Measurements from ENCODE around the gene MUCL3. TPM values are rescaled to one million over a fixed set of nuclear protein-coding genes. Genes with fewer than 3 reads are reported as not detected.

Gene MUCL3
- total RNA-seq (2014; rRNA removed; shearing (Covaris generic)) (not detected in 2 replicates), total RNA-seq (2022) (not detected in 2 replicates), Bru-seq, nascent RNA (not detected), BruChase-seq, experiment 1, labeled RNA remaining after a 6-hour chase (percentile 7 among the genes with signal in this experiment), BruChase-seq, experiment 2, labeled RNA remaining after a 2-hour chase (not detected)
- long read RNA-seq, result 0 reads

GRCh38 chr6:30940361-30940986, at the start of gene MUCL3:
TSS of gene MUCL3 (plus strand) at chr6:30940973. CDS start at chr6:30941000, 27 bp downstream.
- no peak within 1 kb of the TSS for H2AFZ ChIP-seq (ENCODE audit: low read length)
- intact Hi-C loops (cut with micrococcal nuclease; ENCODE audit: unreplicated experiment), result no loop called here
- H3K79me2 ChIP-seq (ENCODE audit: insufficient read depth, low read depth, low read length), result no peaks in the 10 kb centered on the region
- no TSS peak for BruUV-seq (replicated peaks)
- POLR2A ChIA-PET, result no interaction called here
- H3K4me2 ChIP-seq (ENCODE audit: low read length), result no peak within 1 kb of the TSS
- H3K27ac ChIP-seq (ENCODE audit: low read depth, low read length, poor library complexity, severe bottlenecking), result no peak within 1 kb of the TSS
- DNase-seq (ENCODE audit: low spot score), result no peak
- H3K4me1 ChIP-seq (ENCODE audit: insufficient read depth, low read length, poor library complexity, severe bottlenecking), result no peaks in the 10 kb centered on the region
- H3K9me2 ChIP-seq (ENCODE audit: insufficient read depth, low read length), result no peaks in the 10 kb centered on the region
- H3K4me3 ChIP-seq (ENCODE audit: low read depth, low read length, poor library complexity, severe bottlenecking), result no peak within 1 kb of the TSS
- CTCF ChIA-PET (ENCODE audit: unreplicated experiment), result no interaction called here
- H3K36me3 ChIP-seq (ENCODE audit: insufficient read depth, low read length), result no peaks in the 10 kb centered on the region
- no peaks in the 10 kb centered on the region for H3K9me3 ChIP-seq (ENCODE audit: low read length)
- no peak for TF ChIP-seq CTCF (conservative IDR thresholded peaks at IDR 0.05; ENCODE audit: low read length)
- no peak for TF ChIP-seq EZH2phosphoT487 (IDR thresholded peaks at IDR 0.05; ENCODE audit: borderline replicate concordance, low read depth, low read length)
- H4K20me1 ChIP-seq (ENCODE audit: insufficient read depth, low read length), result no peaks in the 10 kb centered on the region

- POLR2A ChIA-PET, result no interaction called here
- no peak overlapping the region for H3K4me3 ChIP-seq (ENCODE audit: low read depth, low read length, poor library complexity, severe bottlenecking)
- intact Hi-C loops (cut with micrococcal nuclease; ENCODE audit: unreplicated experiment), result no loop called here
- H4K20me1 ChIP-seq (ENCODE audit: insufficient read depth, low read length), result no peaks in the 10 kb centered on the region
- H3K9me2 ChIP-seq (ENCODE audit: insufficient read depth, low read length), result no peaks in the 10 kb centered on the region
- no peaks in the 10 kb centered on the region for H3K9me3 ChIP-seq (ENCODE audit: low read length)
- BruUV-seq (replicated peaks), result no TSS peak
- peaks cover 12% of the 10 kb centered on the region for H3K4me1 ChIP-seq (ENCODE audit: insufficient read depth, low read length, poor library complexity, severe bottlenecking)
- H3K4me2 ChIP-seq (ENCODE audit: low read length), result no peak overlapping the region
- no peaks in the 10 kb centered on the region for H3K79me2 ChIP-seq (ENCODE audit: insufficient read depth, low read depth, low read length)
- no peak for DNase-seq (ENCODE audit: low spot score)
- 0 out of 2 replicates have a peak, but pooled peaks cover 3% of the 10 kb centered on the region for H3K36me3 ChIP-seq (ENCODE audit: insufficient read depth, low read length)
- H2AFZ ChIP-seq (ENCODE audit: low read length), result no peak overlapping the region
- TF ChIP-seq EZH2phosphoT487 (IDR thresholded peaks at IDR 0.05; ENCODE audit: borderline replicate concordance, low read depth, low read length), result no peak
- no peak for TF ChIP-seq CTCF (conservative IDR thresholded peaks at IDR 0.05; ENCODE audit: low read length)
- H3K27ac ChIP-seq (ENCODE audit: low read depth, low read length, poor library complexity, severe bottlenecking), result no peak overlapping the region
- CTCF ChIA-PET (ENCODE audit: unreplicated experiment), result no interaction called here
Observed at GRCh38 chr6:30891450-30891723, 49.4 kb upstream of the MUCL3 start.

- Histone ChIP-seq H3K36me3 (ENCODE audit: insufficient read depth, low read length) (0 out of 2 replicates have a peak, but pooled peaks cover 3% of the 10 kb centered on the region), H2AFZ (ENCODE audit: low read length) (no peak overlapping the region), H3K79me2 (ENCODE audit: insufficient read depth, low read depth, low read length) (no peaks in the 10 kb centered on the region), H3K4me3 (ENCODE audit: low read depth, low read length, poor library complexity, severe bottlenecking) (no peak overlapping the region), H3K9me3 (ENCODE audit: low read length) (no peaks in the 10 kb centered on the region), H3K4me2 (ENCODE audit: low read length) (no peak overlapping the region), H4K20me1 (ENCODE audit: insufficient read depth, low read length) (no peaks in the 10 kb centered on the region), H3K4me1 (ENCODE audit: insufficient read depth, low read length, poor library complexity, severe bottlenecking) (peaks cover 7% of the 10 kb centered on the region), H3K27ac (ENCODE audit: low read depth, low read length, poor library complexity, severe bottlenecking) (no peak overlapping the region), H3K9me2 (ENCODE audit: insufficient read depth, low read length) (no peaks in the 10 kb centered on the region)
- intact Hi-C loops (cut with micrococcal nuclease; ENCODE audit: unreplicated experiment), result no loop called here
- no TSS peak for BruUV-seq (replicated peaks)
- ChIA-PET POLR2A (no interaction called here), CTCF (ENCODE audit: unreplicated experiment) (no interaction called here)
- no peak for TF ChIP-seq CTCF (conservative IDR thresholded peaks at IDR 0.05; ENCODE audit: low read length)
- DNase-seq (ENCODE audit: low spot score), result no peak
Observed at GRCh38 chr6:30891816-30892538, 48.8 kb upstream of the MUCL3 start.

Measured in OCI-LY7 (cell line).